GM18526 (cell line): Measurements from ENCODE around the gene PRRC2A.
A peak's percentile ranks its signal among the peaks of the same experiment; 100 is the strongest.

Experiments
- POLR2A ChIP-seq: IDR thresholded peaks from 3 replicates; pipeline ENCODE4 v1.6.1; 2011; ENCODE audit not compliant: insufficient read length; ENCODE audit errors: extremely low read depth

PRRC2A gene

DNA sequence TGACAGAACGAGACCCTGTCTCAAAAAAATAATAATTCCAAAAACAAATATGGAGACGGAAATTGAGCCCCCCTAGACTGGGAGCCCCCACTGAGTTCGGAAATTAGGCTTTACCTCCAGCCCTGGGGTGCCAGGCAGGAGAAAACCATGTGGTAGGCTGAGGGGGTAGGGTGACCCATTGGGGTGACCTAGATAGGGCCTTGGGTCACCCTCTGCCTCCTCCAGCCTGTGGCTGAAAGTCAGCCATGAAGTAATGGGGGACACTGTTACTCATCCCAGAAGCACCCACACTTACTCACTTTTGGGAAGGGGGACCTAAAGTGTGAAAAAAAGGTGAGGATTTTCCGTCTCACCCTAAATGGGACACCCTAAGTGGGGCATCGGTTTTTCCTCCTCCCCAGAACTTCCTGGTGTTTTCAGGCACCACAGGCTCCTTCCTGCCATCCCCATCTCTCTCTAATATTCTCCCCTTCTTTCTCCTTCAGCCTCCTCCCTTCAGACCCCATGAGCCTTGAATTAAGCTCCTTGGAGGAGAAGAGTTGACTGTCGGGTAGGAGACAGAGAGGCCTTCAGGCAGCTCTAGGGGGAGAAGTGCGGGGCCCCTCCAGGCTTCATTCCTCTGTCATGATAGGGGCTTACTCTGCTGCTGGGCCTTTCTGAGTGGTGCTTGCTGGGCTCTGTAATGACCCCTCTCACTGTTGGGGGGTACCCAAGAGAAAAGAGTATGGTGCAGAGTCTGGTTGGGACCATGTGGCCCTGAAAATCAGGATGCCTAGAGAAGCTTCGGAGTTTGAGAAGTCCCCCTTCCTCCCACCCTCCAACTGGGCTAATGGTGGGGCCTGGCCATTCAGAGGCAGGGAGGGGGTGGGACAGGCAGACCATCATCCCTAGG, 40.7 kb upstream of the PRRC2A start:
- no peak for TF ChIP-seq POLR2A

DNA sequence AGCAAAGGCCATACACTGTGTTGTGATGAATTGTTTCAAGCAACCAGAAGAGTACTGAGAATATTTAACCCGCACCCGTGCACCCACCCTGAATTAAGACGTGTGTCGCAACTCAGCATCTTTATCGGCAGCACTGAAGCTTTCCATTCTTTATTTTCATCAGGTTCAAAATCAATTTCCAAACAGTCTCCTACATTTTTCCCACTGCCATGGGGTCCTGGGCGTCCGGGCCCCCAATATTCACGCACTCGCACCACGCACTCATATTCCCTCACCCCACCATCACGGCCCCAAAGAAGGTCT, 40.1 kb upstream of the PRRC2A start:
- TF ChIP-seq POLR2A = no peak

GRCh38 chr6:31580807-31581433, 39.6 kb upstream of the PRRC2A start:
- TF ChIP-seq POLR2A = peak; percentile 42

DNA sequence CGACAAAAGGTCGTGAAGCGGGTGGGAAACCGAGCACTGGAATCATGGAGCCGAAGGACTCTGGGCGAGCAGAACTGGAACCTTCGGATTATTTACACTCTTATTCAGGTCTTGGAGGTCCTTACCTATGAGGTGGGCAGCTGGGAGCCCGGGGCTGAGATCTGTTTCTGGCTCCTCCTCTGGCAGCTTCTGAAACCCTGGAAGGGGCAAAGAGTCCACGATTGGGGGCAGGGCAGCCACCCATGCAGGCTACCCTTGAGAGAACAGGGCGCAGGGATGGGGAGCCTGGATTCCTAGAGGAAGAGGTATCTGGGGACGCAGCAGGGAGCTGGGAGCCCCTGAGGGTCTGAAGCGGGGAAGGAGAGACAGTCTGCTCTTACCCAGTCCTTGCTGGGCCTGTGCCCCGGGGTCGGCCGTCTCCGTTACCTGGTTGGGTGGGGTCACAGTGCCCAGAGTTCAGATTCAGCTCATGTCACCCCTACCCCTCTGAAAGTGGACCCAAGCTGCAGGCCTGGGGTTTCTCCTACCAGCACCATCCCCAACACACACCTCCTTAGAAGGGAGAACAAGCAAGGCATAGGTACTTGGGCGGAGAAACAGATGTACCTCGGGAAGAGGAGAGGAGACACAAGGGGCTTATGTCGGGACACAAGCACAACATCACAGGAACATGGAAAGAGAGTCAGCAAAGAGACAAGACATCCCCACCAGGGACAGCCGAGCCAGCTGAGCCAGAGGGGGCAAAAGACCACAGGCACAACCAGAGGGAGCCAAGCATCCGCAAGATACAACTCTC, 38.9 kb upstream of the PRRC2A start:
- TF ChIP-seq POLR2A = no peak

DNA sequence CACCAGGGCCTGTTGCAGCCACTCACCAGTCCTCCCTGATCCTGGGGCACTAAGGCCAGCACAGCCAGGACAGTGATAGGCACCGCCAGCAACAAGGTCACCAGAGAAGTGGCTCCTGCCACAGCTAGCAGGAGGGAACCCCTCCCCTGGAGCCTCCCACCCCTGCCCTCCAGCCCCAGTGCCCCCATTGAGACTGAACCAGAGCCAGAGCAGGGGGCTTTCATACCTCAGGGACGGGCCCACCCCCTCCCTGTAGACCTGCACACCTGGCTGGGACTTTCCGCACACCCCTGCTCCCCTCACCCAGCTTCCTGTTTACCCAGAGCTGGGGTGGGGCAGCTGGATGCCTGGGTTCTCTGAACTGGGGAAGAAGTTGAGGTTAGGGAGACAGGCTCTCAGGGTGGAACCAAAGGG, 38.3 kb upstream of the PRRC2A start, which contains the start of gene LTB:
LTB (minus strand) TSS at position 195 of the 414 bp plus-strand sequence; CDS start at position 188, 7 bp downstream.
- TF ChIP-seq POLR2A = peak; percentile 23

GRCh38 chr6:31585491-31585890, 35.0 kb upstream of the PRRC2A start:
- no peak for TF ChIP-seq POLR2A

DNA sequence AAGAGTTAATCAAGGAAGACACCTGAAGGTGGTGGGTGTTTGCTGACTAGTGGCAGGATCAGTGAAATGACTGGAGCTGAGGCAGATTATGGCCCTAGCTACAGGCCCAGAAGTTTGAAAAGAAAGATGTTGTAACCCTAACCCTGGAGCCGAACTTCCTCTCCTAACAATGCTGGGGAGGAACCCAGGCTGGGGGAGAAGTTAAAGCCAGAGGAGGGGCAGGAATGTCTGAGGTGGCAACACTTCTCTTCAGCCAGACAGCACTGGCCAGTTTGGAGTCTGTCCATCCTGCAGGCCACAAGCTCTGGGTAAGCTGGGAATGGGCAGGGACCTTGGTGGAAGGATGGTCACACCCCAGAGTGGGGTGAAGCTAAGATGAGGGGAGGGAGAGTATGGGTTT, 34.5 kb upstream of the PRRC2A start, which contains the start of gene LST1:
LST1 (plus strand) TSS at position 270 of the 400 bp plus-strand sequence. CDS start 1,023 bp downstream, outside the sequence.
- no peak for TF ChIP-seq POLR2A

DNA sequence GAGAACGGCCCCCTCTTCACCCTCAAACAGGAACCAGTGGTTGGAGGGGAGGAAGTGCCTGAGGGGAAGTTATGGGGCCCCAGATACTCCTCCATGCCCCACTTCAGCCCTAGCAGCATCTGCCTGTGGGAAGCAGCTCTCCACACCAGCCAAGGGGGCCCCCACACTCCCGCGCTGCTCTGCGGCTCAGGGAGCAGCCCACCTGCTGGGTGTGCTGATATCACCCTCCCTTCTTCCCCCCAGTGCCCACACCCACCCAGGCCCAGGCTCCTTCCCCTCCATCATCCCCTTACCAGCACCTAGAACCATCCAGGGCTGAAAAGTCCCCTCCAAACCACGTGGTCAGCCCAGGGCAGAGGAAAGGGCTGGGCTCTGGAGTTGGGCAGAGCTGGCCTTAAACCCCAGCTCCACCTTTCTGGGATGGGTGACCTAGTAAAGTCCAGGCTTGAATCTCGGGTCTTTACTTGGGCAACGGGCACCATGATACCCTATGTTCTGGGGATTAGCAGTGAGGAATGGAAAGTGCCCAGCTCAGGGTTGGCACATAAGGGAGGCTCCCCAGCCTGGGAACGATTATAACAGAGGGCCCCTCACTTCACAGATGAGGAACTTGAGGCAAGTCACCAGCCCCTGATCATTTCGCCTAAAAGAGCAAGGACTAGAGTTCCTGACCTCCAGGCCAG, 33.8 kb upstream of the PRRC2A start:
- peak; percentile 27 for TF ChIP-seq POLR2A

GRCh38 chr6:31587791-31588777, 32.4 kb upstream of the PRRC2A start:
- TF ChIP-seq POLR2A = no peak

- TF ChIP-seq POLR2A = no peak
Measured at GRCh38 chr6:31588871-31589650, 31.5 kb upstream of the PRRC2A start.

DNA sequence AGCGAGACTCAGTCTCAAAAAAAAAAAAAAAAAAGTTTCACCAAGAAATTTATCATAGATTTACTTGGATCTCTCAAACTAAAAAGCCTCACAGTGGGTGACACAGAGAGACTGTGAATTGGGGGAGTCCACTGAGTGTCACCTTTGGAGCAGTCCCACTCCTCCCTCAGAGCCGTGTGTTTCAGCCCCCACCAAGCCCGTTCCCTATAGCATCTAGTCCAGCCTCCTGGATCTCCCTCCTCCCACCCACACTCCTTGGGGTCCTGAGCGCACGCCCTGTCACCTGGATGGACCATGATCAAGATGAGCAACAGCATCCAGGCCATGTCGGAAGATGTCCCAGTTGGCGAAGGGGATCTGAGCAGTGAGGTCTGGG, 28.1 kb upstream of the PRRC2A start:
- no peak for TF ChIP-seq POLR2A

DNA sequence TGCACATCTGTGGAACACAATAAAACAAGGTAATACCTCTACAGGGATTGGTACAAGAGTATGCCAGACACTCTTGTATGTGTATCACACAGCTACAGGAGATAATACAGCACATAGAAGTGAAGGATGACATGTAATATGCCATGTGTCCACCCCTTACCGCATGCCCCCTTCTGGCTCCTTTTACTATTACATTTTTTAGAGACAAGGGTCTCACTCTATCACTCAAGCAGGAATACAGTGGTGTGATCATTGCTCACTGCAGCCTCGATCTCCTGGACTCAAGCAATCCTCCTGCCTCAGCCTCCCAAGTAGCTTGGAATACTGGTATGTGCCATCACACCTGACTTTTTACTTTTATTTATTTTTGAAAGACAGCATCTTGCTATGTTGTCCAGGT, 23.5 kb upstream of the PRRC2A start:
- no peak for TF ChIP-seq POLR2A

GRCh38 chr6:31607317-31607716, 13.2 kb upstream of the PRRC2A start:
- TF ChIP-seq POLR2A = no peak
